Right lobe of liver (tissue), 4 donors: Measurements from ENCODE around the gene ZNF787.

ENCODE experiments used
- CTCF ChIP-seq, 4 donors: fragments of 200-600 bp in 3 of 4; fragments of 450-650 bp in 1 of 4; IDR thresholded peaks; one replicate each; pipeline versions ENCODE4 v1.5.1 to v1.8.0; 2016 to 2022; ENCODE audit warnings: antibody characterized with exemption in 4 of 4, mild to moderate bottlenecking in 2 of 4
- POLR2A ChIP-seq: fragments of 450-650 bp; IDR thresholded peaks from one replicate; pipeline ENCODE4 v1.6.1; 2017; ENCODE audit warnings: antibody characterized with exemption, mild to moderate bottlenecking
- donor health status: DM: no; HTN: no; CAD: no.
- donor health status: DM: no; HTN: no; CAD: no.
- donor health status: DM: no; HTN: yes; CAD: no.

GRCh38 chr19:56096665-56097064 lies 24.4 kb downstream of the ZNF787 start:
- TF ChIP-seq CTCF (IDR thresholded peaks at IDR 0.05) (no peak), POLR2A (no peak)
